Activated T-cell treated with anti-CD3 and anti-CD28 coated beads, Interleukin-2, amount 50 U/mL, for 72 hours (primary cell): ENCODE measurements around the gene CYP21A2. TPM values are rescaled to one million over a fixed set of nuclear protein-coding genes. Genes with fewer than 3 reads are reported as not detected.
"Not testable (repeated sequence)": the region's sequence is repeated elsewhere in the genome, so short reads cannot be mapped to it uniquely, and the experiment has no call there.

Experiments used
- ATAC-seq, 2 donors: fragments of 150-1000 bp; cut with Tn5 transposase; replicated peaks in 1 of 2; 2 replicates each; pipeline ENCODE4 v1.10.0; 2021; ENCODE audit warnings: moderate library complexity in 2 of 2, mild to moderate bottlenecking in 1 of 2
- DNase-seq, 2 donors: peaks; one replicate each; pipeline ENCODE4 v3.0.0; 2021 to 2022; ENCODE audit warnings: mixed read lengths in 1 of 2
- H3K27ac Mint-ChIP-seq: one replicate; pipeline ENCODE4 v1.8.0; 2022; ENCODE audit warnings: mild to moderate bottlenecking, moderate library complexity, mixed read lengths
- H3K27me3 Mint-ChIP-seq: one replicate; pipeline ENCODE4 v1.8.0; 2022; ENCODE audit warnings: low read depth, mixed read lengths
- H3K36me3 Mint-ChIP-seq, 2 donors: one replicate each; pipeline ENCODE4 v1.8.0; 2022; ENCODE audit warnings: mixed read lengths in 2 of 2, mild to moderate bottlenecking in 1 of 2; ENCODE audit not compliant: insufficient read depth in 2 of 2
- H3K4me1 Mint-ChIP-seq: one replicate; pipeline ENCODE4 v1.8.0; 2022; ENCODE audit warnings: low read depth, mixed read lengths
- H3K4me3 Mint-ChIP-seq, 2 donors: one replicate each; pipeline ENCODE4 v1.8.0; 2022; ENCODE audit warnings: mild to moderate bottlenecking in 2 of 2, mixed read lengths in 2 of 2, moderate library complexity in 2 of 2
- H3K9me3 Mint-ChIP-seq, 2 donors: one replicate each; pipeline ENCODE4 v1.8.0; 2022; ENCODE audit warnings: mixed read lengths in 2 of 2
- total RNA-seq, 2 donors: library from RNA; stranded (reverse); gene quantifications; one replicate each; pipeline ENCODE4 v1.2.3, GENCODE V29; 2022

Gene CYP21A2
- total RNA-seq, 2 donors from 2014 or later: 1.1 to 1.3 TPM

DNA sequence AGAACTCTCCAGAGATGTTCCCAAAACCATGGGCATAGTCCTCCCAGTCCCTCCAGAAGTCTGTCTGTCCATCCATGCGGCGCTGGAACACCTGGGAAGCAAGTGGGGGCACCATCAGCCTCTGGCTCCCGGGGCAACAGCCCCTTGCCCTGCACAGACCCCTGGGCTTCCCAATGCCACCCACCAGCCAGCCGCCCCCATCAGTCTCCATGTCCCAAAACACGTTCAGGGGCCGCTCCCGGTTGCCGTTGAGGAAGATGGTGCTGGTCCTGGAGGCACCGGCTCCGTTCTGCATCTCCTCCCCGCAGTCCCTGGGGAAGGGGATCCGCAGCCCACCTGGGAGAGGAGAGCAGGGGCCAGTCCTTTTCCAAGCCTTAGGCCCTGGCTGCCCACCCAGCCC, 28.7 kb upstream of the CYP21A2 start:
- not testable (repeated sequence) for H3K27me3 Mint-ChIP-seq, H3K4me1 Mint-ChIP-seq, H3K27ac Mint-ChIP-seq, H3K9me3 Mint-ChIP-seq, H3K36me3 Mint-ChIP-seq, DNase-seq, ATAC-seq, H3K4me3 Mint-ChIP-seq

- not testable (repeated sequence) for H3K4me3 Mint-ChIP-seq, H3K27me3 Mint-ChIP-seq, H3K4me1 Mint-ChIP-seq, ATAC-seq, H3K9me3 Mint-ChIP-seq, DNase-seq, H3K27ac Mint-ChIP-seq, H3K36me3 Mint-ChIP-seq
Observed at GRCh38 chr6:32010856-32011530, 27.2 kb upstream of the CYP21A2 start.

DNA sequence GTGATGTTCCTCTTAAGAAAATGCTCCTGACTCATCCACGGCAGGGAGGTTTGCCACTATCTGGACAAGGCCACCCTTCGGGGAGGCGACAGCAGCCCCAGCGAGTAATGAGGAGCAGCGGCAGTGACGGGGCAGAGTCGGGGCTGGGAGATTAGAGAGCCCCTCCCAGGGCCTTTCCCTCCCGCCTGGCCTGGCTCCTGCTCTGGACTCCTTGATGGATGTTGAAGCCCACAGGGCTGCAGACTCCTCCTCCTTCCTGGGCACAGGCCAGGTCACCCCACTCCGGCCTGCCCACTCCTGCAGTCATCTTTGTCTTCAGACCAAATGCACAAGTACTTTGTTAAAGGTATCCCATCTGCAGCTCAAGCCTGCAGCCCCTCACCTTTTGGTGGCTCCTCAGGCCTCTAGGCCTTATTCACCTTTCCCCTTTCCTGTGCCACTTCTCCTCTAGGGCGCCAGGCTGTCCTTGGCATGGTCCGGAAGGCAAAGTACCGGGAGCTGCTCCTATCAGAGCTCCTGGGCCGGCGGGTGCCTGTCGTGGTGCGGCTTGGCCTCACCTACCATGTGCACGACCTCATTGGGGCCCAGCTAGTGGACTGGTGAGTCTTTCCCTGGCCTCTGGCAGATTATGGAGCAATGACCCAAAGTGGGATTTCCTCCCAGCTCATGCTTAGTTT, 25.1 kb upstream of the CYP21A2 start:
- H3K9me3 Mint-ChIP-seq, H3K27me3 Mint-ChIP-seq, DNase-seq, ATAC-seq, H3K4me3 Mint-ChIP-seq, H3K27ac Mint-ChIP-seq, H3K4me1 Mint-ChIP-seq, H3K36me3 Mint-ChIP-seq: not testable (repeated sequence)

- H3K27me3 Mint-ChIP-seq, H3K36me3 Mint-ChIP-seq, H3K4me3 Mint-ChIP-seq, H3K9me3 Mint-ChIP-seq, H3K4me1 Mint-ChIP-seq, DNase-seq, ATAC-seq, H3K27ac Mint-ChIP-seq: not testable (repeated sequence)
Observed at GRCh38 chr6:32013738-32014137, 24.5 kb upstream of the CYP21A2 start.

DNA sequence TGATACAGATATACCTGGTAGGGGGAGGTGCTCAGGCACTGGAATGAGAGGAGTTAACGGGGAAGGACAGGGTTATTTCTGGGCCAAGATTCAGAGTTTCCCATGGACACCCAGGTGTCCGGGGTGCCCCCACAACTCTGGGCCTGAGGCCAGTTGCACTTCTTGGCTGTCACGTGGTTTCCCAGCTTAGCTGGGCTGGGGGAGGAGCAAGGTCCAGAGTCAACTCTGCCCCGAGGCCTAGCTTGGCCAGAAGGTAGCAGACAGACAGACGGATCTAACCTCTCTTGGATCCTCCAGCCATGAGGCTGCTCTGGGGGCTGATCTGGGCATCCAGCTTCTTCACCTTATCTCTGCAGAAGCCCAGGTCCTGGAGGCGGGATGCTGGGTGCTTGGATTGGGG, 23.7 kb upstream of the CYP21A2 start, which contains the start of gene C4B:
TSS of gene C4B (plus strand) at position 249 of the 400 bp plus-strand sequence. CDS start at position 300, 51 bp downstream.
- not testable (repeated sequence) for DNase-seq, H3K27ac Mint-ChIP-seq, H3K4me3 Mint-ChIP-seq, H3K36me3 Mint-ChIP-seq, H3K27me3 Mint-ChIP-seq, ATAC-seq, H3K9me3 Mint-ChIP-seq, H3K4me1 Mint-ChIP-seq

GRCh38 chr6:32022100-32022499, 16.1 kb upstream of the CYP21A2 start:
- not testable (repeated sequence) for H3K9me3 Mint-ChIP-seq, DNase-seq, H3K27me3 Mint-ChIP-seq, ATAC-seq, H3K4me3 Mint-ChIP-seq, H3K4me1 Mint-ChIP-seq, H3K36me3 Mint-ChIP-seq, H3K27ac Mint-ChIP-seq

DNA sequence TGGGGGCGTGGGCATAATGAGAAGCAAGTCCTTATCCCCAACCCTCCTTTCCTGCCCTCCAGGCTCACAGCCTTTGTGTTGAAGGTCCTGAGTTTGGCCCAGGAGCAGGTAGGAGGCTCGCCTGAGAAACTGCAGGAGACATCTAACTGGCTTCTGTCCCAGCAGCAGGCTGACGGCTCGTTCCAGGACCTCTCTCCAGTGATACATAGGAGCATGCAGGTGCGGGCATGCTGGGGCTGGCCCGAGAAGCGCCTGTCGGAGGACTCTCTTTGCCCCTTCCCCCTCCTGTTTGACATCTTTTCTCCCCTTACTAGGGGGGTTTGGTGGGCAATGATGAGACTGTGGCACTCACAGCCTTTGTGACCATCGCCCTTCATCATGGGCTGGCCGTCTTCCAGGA, 9.6 kb upstream of the CYP21A2 start:
- not testable (repeated sequence) for H3K9me3 Mint-ChIP-seq, H3K36me3 Mint-ChIP-seq, H3K4me3 Mint-ChIP-seq, H3K27ac Mint-ChIP-seq, H3K27me3 Mint-ChIP-seq, ATAC-seq, H3K4me1 Mint-ChIP-seq, DNase-seq

DNA sequence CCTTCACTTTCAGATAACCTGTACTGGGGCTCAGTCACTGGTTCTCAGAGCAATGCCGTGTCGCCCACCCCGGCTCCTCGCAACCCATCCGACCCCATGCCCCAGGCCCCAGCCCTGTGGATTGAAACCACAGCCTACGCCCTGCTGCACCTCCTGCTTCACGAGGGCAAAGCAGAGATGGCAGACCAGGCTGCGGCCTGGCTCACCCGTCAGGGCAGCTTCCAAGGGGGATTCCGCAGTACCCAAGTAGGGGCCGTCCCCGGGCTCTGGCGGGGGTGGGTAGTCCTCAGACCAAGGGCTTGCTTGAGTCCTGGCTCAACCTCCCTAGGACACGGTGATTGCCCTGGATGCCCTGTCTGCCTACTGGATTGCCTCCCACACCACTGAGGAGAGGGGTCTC, 8.7 kb upstream of the CYP21A2 start:
- DNase-seq, H3K27me3 Mint-ChIP-seq, H3K9me3 Mint-ChIP-seq, H3K4me1 Mint-ChIP-seq, H3K4me3 Mint-ChIP-seq, ATAC-seq, H3K36me3 Mint-ChIP-seq, H3K27ac Mint-ChIP-seq: not testable (repeated sequence)

DNA sequence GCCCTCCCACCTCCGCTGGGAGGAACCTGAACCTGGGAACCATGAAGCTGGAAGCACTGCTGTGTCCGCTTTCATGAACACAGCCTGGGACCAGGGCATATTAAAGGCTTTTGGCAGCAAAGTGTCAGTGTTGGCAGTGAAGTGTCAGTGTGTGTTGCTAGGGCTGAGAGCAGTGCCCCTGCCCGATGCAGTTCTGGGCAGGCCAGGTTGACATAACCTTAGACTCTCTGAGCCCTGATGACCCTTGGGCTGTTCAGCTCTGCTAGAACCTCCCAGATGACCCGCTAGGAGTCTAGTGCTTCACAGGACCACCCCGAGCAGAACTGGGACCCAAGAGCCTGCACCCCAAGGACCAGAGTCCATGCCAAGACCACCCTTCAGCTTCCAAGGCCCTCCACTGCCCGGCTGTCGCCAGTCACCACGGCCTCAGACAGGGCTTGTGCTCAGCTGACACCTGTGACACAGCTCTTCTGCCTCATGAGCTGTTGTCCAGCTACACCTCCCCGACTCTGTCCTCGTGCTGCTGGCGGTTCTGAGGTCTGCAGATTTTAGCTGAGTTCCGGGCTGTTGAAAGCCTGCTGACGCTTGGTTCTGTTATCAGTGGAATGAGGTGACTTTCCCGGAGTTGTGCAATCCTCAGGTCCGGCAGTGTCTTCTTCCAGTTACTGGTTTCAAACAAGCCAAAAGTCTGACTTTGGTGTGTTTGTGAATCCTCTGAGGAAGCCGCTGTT, 2.8 kb upstream of the CYP21A2 start:
- not testable (repeated sequence) for H3K4me3 Mint-ChIP-seq, H3K27ac Mint-ChIP-seq, H3K4me1 Mint-ChIP-seq, ATAC-seq, H3K9me3 Mint-ChIP-seq, H3K36me3 Mint-ChIP-seq, H3K27me3 Mint-ChIP-seq, DNase-seq

DNA sequence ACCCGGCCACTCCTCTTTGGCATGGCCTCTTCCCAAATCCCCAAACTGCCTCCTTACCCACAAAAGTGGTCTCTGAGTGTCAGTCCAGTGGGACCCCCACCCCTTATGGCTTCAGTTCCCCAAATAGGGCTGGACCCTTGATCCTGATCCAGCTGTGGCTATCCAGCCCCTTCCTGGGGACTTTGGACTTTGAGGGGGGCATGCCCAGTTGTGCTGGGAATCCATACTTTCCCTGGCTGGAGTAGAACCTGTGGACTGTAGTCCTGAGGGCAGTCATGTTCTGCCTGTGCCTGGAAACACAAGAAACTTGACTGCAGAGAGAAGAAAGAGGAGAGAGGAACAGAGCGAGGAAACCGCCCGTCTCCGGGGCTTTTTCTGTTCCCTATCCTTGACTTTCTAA, 1.1 kb upstream of the CYP21A2 start:
- not testable (repeated sequence) for ATAC-seq, DNase-seq, H3K36me3 Mint-ChIP-seq, H3K4me3 Mint-ChIP-seq, H3K9me3 Mint-ChIP-seq, H3K27ac Mint-ChIP-seq, H3K27me3 Mint-ChIP-seq, H3K4me1 Mint-ChIP-seq

DNA sequence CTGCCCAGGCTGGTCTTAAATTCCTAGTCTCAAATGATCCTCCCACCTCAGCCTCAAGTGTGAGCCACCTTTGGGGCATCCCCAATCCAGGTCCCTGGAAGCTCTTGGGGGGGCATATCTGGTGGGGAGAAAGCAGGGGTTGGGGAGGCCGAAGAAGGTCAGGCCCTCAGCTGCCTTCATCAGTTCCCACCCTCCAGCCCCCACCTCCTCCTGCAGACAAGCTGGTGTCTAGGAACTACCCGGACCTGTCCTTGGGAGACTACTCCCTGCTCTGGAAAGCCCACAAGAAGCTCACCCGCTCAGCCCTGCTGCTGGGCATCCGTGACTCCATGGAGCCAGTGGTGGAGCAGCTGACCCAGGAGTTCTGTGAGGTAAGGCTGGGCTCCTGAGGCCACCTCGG, 663 bp downstream of the CYP21A2 start:
- H3K9me3 Mint-ChIP-seq, H3K4me1 Mint-ChIP-seq, DNase-seq, H3K27ac Mint-ChIP-seq, ATAC-seq, H3K27me3 Mint-ChIP-seq, H3K4me3 Mint-ChIP-seq, H3K36me3 Mint-ChIP-seq: not testable (repeated sequence)

DNA sequence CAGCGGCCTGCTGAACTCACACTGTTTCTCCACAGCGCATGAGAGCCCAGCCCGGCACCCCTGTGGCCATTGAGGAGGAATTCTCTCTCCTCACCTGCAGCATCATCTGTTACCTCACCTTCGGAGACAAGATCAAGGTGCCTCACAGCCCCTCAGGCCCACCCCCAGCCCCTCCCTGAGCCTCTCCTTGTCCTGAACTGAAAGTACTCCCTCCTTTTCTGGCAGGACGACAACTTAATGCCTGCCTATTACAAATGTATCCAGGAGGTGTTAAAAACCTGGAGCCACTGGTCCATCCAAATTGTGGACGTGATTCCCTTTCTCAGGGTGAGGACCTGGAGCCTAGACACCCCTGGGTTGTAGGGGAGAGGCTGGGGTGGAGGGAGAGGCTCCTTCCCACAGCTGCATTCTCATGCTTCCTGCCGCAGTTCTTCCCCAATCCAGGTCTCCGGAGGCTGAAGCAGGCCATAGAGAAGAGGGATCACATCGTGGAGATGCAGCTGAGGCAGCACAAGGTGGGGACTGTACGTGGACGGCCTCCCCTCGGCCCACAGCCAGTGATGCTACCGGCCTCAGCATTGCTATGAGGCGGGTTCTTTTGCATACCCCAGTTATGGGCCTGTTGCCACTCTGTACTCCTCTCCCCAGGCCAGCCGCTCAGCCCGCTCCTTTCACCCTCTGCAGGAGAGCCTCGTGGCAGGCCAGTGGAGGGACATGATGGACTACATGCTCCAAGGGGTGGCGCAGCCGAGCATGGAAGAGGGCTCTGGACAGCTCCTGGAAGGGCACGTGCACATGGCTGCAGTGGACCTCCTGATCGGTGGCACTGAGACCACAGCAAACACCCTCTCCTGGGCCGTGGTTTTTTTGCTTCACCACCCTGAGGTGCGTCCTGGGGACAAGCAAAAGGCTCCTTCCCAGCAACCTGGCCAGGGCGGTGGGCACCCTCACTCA, 1.4 kb downstream of the CYP21A2 start:
- not testable (repeated sequence) for DNase-seq, H3K27ac Mint-ChIP-seq, H3K36me3 Mint-ChIP-seq, H3K9me3 Mint-ChIP-seq, H3K4me3 Mint-ChIP-seq, ATAC-seq, H3K4me1 Mint-ChIP-seq, H3K27me3 Mint-ChIP-seq
